HG02642 (cell line): Measurements from ENCODE around the gene FAM13A.

ENCODE experiments used
- ATAC-seq: cut with Tn5 transposase; IDR thresholded peaks from one replicate; pipeline ENCODE4 v1.9.1; 2021; ENCODE audit warnings: mild to moderate bottlenecking; ENCODE audit not compliant: unreplicated experiment, poor library complexity

Gene FAM13A

GRCh38 chr4:88734403-88734949 lies 322.5 kb downstream of the FAM13A start:
- ATAC-seq, result no peak

- no peak for ATAC-seq
These were observed 324.1 kb downstream of the FAM13A start for GRCh38 chr4:88732714-88733368.

- ATAC-seq, result no peak
These were observed 325.6 kb downstream of the FAM13A start for GRCh38 chr4:88731381-88731780.

- no peak for ATAC-seq
These were observed 326.2 kb downstream of the FAM13A start for GRCh38 chr4:88730811-88731210.

GRCh38 chr4:88729146-88729760 lies 327.7 kb downstream of the FAM13A start:
- no peak for ATAC-seq

GRCh38 chr4:88728146-88728545 lies 328.8 kb downstream of the FAM13A start:
- ATAC-seq, result no peak

GRCh38 chr4:88725986-88726385 lies 331.0 kb downstream of the FAM13A start:
- no peak for ATAC-seq

- no peak for ATAC-seq
These were observed 331.8 kb downstream of the FAM13A start for GRCh38 chr4:88725143-88725542.

- ATAC-seq, result no peak
These were observed 332.6 kb downstream of the FAM13A start for GRCh38 chr4:88724406-88724805.

GRCh38 chr4:88722828-88723227 lies 334.2 kb downstream of the FAM13A start:
- ATAC-seq, result no peak

- no peak for ATAC-seq
These were observed 334.7 kb downstream of the FAM13A start for GRCh38 chr4:88722276-88722780.

GRCh38 chr4:88720451-88721428 lies 336.2 kb downstream of the FAM13A start:
- ATAC-seq, result no peak

GRCh38 chr4:88719381-88719780 lies 337.6 kb downstream of the FAM13A start:
- ATAC-seq, result no peak

- no peak for ATAC-seq
These were observed 338.9 kb downstream of the FAM13A start for GRCh38 chr4:88718098-88718497.

GRCh38 chr4:88713782-88714181 lies 343.2 kb downstream of the FAM13A start:
- no peak for ATAC-seq

- no peak for ATAC-seq
These were observed 347.0 kb downstream of the FAM13A start for GRCh38 chr4:88709989-88710388.

- ATAC-seq, result no peak
These were observed 350.4 kb downstream of the FAM13A start for GRCh38 chr4:88706574-88706973.

- ATAC-seq, result no peak
These were observed 351.0 kb downstream of the FAM13A start for GRCh38 chr4:88705805-88706492.

GRCh38 chr4:88705223-88705622 lies 351.8 kb downstream of the FAM13A start:
- no peak for ATAC-seq

GRCh38 chr4:88702782-88703181 lies 354.2 kb downstream of the FAM13A start:
- no peak for ATAC-seq
